Activated naive CD4-positive, alpha-beta T cell treated with anti-CD3 and anti-CD28 coated beads for 36 hours (primary cell): Measurements from ENCODE around the gene NDUFS6. TPM values are rescaled to one million over a fixed set of nuclear protein-coding genes. Genes with fewer than 3 reads are reported as not detected.

Source experiments
- CTCF ChIA-PET: fragments of 350-600 bp; sonication (Branson Sonifier 250); formaldehyde crosslinking; loops from one replicate; lab custom pipeline; 2021; ENCODE audit warnings: antibody characterized with exemption; lab: Charles Lee
- DNase-seq: peaks from one replicate; pipeline ENCODE4 v3.0.0-alpha.2; 2020
- H3K27ac Mint-ChIP-seq: one replicate; pipeline ENCODE4 v1.8.0; 2021; ENCODE audit warnings: mild to moderate bottlenecking, mixed read lengths
- H3K27me3 Mint-ChIP-seq: one replicate; pipeline ENCODE4 v1.8.0; 2021; ENCODE audit warnings: low read depth, mixed read lengths
- H3K36me3 Mint-ChIP-seq: one replicate; pipeline ENCODE4 v1.8.0; 2021; ENCODE audit warnings: low read depth, mixed read lengths
- H3K4me1 Mint-ChIP-seq: one replicate; pipeline ENCODE4 v1.8.0; 2021; ENCODE audit warnings: low read depth, mixed read lengths
- H3K4me3 Mint-ChIP-seq: one replicate; pipeline ENCODE4 v1.8.0; 2021; ENCODE audit warnings: mild to moderate bottlenecking, moderate library complexity, mixed read lengths
- H3K9me3 Mint-ChIP-seq: one replicate; pipeline ENCODE4 v1.8.0; 2021; ENCODE audit warnings: mixed read lengths
- intact Hi-C: fragments of 100-400 bp; cut with micrococcal nuclease; formaldehyde crosslinking; loops from one replicate; pipeline ENCODE4 v1.15.1; 2023
- total RNA-seq, 2 experiments: library from RNA; stranded (reverse); gene quantifications; one replicate each; pipeline ENCODE4 v1.2.3, GENCODE V29; 2021

NDUFS6 gene
- total RNA-seq, 2 experiments from 2014 or later, result 39.5 to 44.6 TPM

- H3K36me3 Mint-ChIP-seq, result no peaks in the 10 kb centered on the region
- intact Hi-C loops, result no loop called here
- no peaks in the 10 kb centered on the region for H3K4me1 Mint-ChIP-seq
- H3K4me3 Mint-ChIP-seq, result no peak overlapping the region
- CTCF ChIA-PET, result no interaction called here
- peaks cover 33% of the 10 kb centered on the region for H3K27me3 Mint-ChIP-seq
- no peaks in the 10 kb centered on the region for H3K9me3 Mint-ChIP-seq
- no peak for DNase-seq
- no peak overlapping the region for H3K27ac Mint-ChIP-seq
These were observed 46.4 kb downstream of the NDUFS6 start for GRCh38 chr5:1847611-1848010.

DNA sequence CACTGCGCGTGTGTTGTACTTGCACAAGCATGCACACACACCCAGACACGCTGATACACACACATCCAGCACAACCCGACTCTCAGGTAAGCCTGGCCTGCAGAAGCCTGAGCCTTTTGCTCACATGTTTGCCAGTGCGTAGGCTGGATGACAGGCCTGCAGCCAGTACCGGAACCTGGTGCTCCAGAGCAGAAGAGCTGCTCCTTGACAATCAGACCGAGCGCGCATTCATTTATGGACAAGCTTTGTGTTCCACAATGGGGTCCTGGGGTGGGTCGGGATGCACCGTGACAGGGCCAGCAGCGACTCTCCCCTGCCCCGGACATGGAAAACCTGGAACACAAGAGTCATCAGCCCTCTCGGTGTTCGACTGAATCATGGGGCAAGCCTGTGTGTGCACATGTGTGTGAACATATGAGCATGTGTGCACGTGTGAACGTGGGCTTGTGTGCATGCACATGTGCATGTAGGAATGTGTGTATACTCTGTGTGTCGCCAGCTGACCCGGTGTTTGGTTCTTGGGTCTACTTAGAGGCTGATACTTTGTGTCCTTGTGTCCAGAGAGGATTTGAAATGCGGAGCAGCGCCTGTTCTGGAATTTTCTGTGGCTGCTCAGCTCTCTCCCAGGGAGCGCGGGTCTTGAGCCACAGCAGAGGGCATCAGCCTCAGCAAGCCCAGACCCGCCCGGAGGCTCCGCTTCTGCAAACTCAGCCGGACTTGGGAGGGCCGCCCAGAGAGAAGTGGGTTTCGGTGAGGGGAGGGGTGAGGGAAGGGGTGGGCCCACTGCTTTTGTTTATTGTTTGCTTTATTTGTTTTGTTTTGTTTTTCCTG, 49.3 kb downstream of the NDUFS6 start:
- no peaks in the 10 kb centered on the region for H3K4me1 Mint-ChIP-seq
- no peaks in the 10 kb centered on the region for H3K36me3 Mint-ChIP-seq
- intact Hi-C loops, result no loop called here
- no peak for DNase-seq
- H3K27ac Mint-ChIP-seq, result no peak overlapping the region
- H3K4me3 Mint-ChIP-seq, result no peak overlapping the region
- no peaks in the 10 kb centered on the region for H3K9me3 Mint-ChIP-seq
- CTCF ChIA-PET, result interaction anchor here (0.6 kb wide), 1 partner anchor 11 kb away, joined by 3 read pairs; no protein-coding TSS in a partner anchor
- H3K27me3 Mint-ChIP-seq, result peaks cover 52% of the 10 kb centered on the region

DNA sequence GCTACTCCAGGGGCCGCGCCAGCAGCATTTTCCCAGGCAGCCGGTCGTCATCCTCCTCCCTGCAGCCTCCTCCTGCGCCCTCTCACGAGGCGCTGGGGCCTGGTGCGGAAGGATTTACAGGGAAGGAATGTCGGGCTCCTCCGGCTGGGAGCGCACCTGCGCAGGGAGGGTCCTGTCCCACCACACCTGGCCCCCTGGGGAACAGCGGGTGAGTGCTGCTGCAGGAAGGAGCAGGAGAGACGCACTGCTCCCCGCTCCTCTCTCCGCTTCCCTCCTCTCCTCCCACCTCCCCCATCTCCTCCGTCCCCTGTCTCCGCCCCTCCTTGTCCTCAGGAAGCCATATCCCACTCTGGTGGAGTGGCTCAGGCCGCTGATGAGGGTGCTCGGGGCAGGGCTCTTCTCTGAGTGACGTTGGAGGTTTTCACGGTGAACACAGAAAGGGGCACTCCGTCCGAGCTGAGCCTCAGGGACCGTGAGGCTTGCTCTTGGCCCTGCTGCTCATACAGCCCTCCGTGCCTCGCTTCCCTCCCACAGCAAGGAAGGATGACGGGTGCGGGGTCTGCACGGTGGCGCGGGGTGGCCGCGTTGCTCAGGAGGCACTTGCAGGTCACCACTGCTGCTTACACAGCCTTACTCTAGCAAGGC, 50.2 kb downstream of the NDUFS6 start:
- Mint-ChIP-seq H3K27ac (no peak overlapping the region), H3K27me3 (peaks cover 60% of the 10 kb centered on the region), H3K4me1 (no peaks in the 10 kb centered on the region), H3K36me3 (no peaks in the 10 kb centered on the region), H3K9me3 (no peaks in the 10 kb centered on the region), H3K4me3 (no peak overlapping the region)
- CTCF ChIA-PET, result no interaction called here
- no peak for DNase-seq
- intact Hi-C loops, result no loop called here

DNA sequence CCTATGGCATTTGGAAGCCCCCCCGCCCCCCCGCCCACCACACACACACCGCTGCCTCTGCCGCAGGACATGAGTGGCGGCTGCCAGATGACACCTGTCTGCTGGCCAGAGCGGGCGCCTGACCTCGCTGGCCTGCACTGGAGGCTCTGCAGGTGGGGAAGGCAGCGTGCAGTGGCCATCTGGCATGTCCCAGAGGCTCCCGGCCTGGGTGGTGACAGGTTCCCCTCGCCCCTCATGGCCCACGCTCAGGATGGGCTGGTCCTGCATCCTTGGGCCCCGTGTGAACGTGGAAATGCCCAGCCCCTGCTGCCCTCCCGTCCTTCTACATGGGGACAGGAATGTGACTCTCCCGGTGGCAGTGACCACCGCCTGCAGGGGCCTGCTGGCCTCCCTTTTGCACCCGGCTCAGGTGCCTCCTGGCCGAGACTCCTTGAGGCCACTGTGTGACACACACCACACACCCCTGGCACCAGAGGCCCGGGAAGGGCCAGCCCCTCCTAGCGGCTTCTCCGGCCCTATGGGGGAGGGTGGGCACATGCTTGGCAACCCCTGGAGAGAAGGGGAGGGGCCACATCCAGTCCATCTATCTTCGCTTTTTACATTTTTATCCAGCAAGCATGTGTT, 51.2 kb downstream of the NDUFS6 start:
- Mint-ChIP-seq H3K36me3 (no peaks in the 10 kb centered on the region), H3K27me3 (peaks cover 58% of the 10 kb centered on the region), H3K4me3 (no peak overlapping the region), H3K4me1 (no peaks in the 10 kb centered on the region), H3K27ac (no peak overlapping the region), H3K9me3 (no peaks in the 10 kb centered on the region)
- CTCF ChIA-PET, result no interaction called here
- intact Hi-C loops, result no loop called here
- DNase-seq, result no peak

DNA sequence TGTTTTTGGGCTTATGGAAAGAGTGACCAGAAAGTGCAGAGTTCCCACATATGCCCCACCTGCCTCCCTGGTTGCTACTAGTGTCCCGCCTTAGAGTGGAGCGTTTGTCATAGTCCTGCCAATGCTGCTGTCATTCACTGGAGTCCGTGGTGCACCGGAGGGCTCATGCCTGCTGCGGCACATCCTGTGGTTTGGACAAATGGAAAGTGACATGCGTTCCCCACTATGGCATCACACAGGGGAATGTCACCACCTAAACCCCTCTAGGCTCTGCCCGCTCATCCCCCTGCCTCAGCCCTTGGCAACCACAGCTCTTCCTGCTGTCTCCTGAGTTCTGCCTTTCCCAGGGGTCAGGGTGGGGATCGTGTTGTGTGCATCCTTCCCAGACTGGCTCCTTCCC, 52.3 kb downstream of the NDUFS6 start:
- Mint-ChIP-seq H3K9me3 (no peaks in the 10 kb centered on the region), H3K36me3 (no peaks in the 10 kb centered on the region), H3K4me3 (no peak overlapping the region), H3K4me1 (no peaks in the 10 kb centered on the region), H3K27ac (no peak overlapping the region), H3K27me3 (peaks cover 51% of the 10 kb centered on the region)
- CTCF ChIA-PET, result no interaction called here
- no peak for DNase-seq
- intact Hi-C loops, result no loop called here

DNA sequence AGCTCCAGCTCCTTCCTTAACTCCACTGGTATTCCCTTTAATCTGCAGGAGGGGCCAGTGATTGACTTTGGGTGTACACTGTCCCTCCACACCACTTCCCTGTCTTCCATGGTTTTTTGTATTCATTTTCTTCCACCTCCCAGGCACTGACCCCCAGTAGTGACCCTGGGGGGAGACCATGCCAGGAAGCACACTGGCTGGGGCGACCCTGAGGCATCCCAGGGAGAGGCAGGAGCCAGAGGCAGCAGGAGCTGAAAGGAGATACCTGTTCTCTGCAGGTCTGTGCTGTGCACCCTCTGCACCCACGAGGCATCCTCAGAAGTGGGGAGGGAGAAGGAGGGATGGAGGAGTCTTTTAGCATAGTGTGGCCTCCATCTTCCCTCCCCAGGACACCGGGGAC, 53.9 kb downstream of the NDUFS6 start:
- no peak overlapping the region for H3K4me3 Mint-ChIP-seq
- DNase-seq, result no peak
- CTCF ChIA-PET, result no interaction called here
- peaks cover 37% of the 10 kb centered on the region for H3K27me3 Mint-ChIP-seq
- no peaks in the 10 kb centered on the region for H3K4me1 Mint-ChIP-seq
- intact Hi-C loops, result no loop called here
- no peaks in the 10 kb centered on the region for H3K9me3 Mint-ChIP-seq
- H3K27ac Mint-ChIP-seq, result no peak overlapping the region
- no peaks in the 10 kb centered on the region for H3K36me3 Mint-ChIP-seq

DNA sequence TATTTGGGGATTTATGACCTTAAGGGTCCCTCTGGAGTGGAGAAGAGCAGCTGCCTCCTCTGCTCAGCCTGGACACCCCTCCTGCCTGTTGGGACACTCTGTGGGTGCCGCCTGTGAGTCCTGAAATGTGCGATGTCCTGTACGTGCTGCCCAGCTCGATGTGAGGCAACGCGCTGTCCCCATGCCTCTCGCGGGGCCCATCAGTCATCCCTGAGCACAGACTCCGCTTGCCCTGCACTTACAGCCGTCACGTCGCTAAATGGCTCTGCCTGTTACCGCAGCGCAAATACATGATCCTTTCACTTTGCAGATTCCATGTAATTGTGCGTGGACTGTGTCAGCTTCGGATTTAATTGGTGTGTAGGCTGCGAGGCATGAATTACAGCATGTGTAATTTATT, 54.4 kb downstream of the NDUFS6 start:
- Mint-ChIP-seq H3K4me1 (no peaks in the 10 kb centered on the region), H3K9me3 (no peaks in the 10 kb centered on the region), H3K27me3 (peaks cover 33% of the 10 kb centered on the region), H3K36me3 (no peaks in the 10 kb centered on the region), H3K4me3 (no peak overlapping the region), H3K27ac (no peak overlapping the region)
- intact Hi-C loops, result no loop called here
- no peak for DNase-seq
- CTCF ChIA-PET, result no interaction called here

- CTCF ChIA-PET, result no interaction called here
- Mint-ChIP-seq H3K9me3 (no peaks in the 10 kb centered on the region), H3K27ac (no peak overlapping the region), H3K36me3 (no peaks in the 10 kb centered on the region), H3K4me1 (no peaks in the 10 kb centered on the region), H3K4me3 (no peak overlapping the region), H3K27me3 (peaks cover 26% of the 10 kb centered on the region)
- intact Hi-C loops, result no loop called here
- DNase-seq, result no peak
These were observed 55.5 kb downstream of the NDUFS6 start for GRCh38 chr5:1856596-1857255.

- intact Hi-C loops, result no loop called here
- Mint-ChIP-seq H3K36me3 (no peaks in the 10 kb centered on the region), H3K4me3 (no peak overlapping the region), H3K4me1 (no peaks in the 10 kb centered on the region), H3K27me3 (peaks cover 26% of the 10 kb centered on the region), H3K27ac (no peak overlapping the region), H3K9me3 (no peaks in the 10 kb centered on the region)
- CTCF ChIA-PET, result no interaction called here
- no peak for DNase-seq
These were observed 56.0 kb downstream of the NDUFS6 start for GRCh38 chr5:1857256-1857600.

GRCh38 chr5:1858436-1858835, 57.2 kb downstream of the NDUFS6 start:
- Mint-ChIP-seq H3K9me3 (no peaks in the 10 kb centered on the region), H3K4me1 (no peaks in the 10 kb centered on the region), H3K4me3 (no peak overlapping the region), H3K27me3 (peaks cover 23% of the 10 kb centered on the region), H3K36me3 (no peaks in the 10 kb centered on the region), H3K27ac (no peak overlapping the region)
- CTCF ChIA-PET, result no interaction called here
- DNase-seq, result no peak
- intact Hi-C loops, result no loop called here

DNA sequence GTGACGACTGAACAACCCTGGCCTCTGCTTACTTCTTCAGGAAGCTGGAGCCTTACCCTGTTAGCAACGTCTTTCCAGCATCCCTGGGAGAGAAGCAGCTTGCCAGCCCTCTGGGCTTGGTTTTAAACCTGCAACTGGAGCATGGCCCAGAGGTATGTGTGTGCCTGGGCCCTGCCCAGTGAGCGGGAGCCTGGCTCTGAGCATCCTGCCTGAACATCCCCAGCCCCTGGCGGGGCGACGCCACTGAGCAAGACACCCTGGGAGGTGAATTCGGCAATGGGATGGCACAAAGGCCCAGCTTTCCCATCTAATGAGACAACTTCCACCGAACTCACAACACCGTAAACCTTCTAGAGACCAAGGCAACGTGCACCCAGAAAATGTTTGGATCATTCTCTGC, 57.9 kb downstream of the NDUFS6 start:
- intact Hi-C loops, result no loop called here
- peaks cover 16% of the 10 kb centered on the region for H3K27me3 Mint-ChIP-seq

GRCh38 chr5:1860021-1860610, 58.9 kb downstream of the NDUFS6 start:
- intact Hi-C loops, result no loop called here
- H3K27me3 Mint-ChIP-seq, result peaks cover 13% of the 10 kb centered on the region
- no peak overlapping the region for H3K4me3 Mint-ChIP-seq

More for the DNA sequence above, 57.9 kb downstream of the NDUFS6 start:
- CTCF ChIA-PET, result no interaction called here
- Mint-ChIP-seq H3K4me3 (no peak overlapping the region), H3K9me3 (no peaks in the 10 kb centered on the region), H3K27ac (no peak overlapping the region), H3K36me3 (no peaks in the 10 kb centered on the region), H3K4me1 (no peaks in the 10 kb centered on the region)
- no peak for DNase-seq

More at GRCh38 chr5:1860021-1860610, 58.9 kb downstream of the NDUFS6 start:
- no peak overlapping the region for H3K27ac Mint-ChIP-seq
- no peaks in the 10 kb centered on the region for H3K36me3 Mint-ChIP-seq
- no peaks in the 10 kb centered on the region for H3K9me3 Mint-ChIP-seq
- CTCF ChIA-PET, result no interaction called here
- H3K4me1 Mint-ChIP-seq, result no peaks in the 10 kb centered on the region
- no peak for DNase-seq
